ENCODE data around the gene MLLT3. TPM values are rescaled to one million over a fixed set of nuclear protein-coding genes. Genes with fewer than 3 reads are reported as not detected.

Gene MLLT3
- total RNA-seq, 1 experiment from 2014 or later = 24.4 TPM

DNA sequence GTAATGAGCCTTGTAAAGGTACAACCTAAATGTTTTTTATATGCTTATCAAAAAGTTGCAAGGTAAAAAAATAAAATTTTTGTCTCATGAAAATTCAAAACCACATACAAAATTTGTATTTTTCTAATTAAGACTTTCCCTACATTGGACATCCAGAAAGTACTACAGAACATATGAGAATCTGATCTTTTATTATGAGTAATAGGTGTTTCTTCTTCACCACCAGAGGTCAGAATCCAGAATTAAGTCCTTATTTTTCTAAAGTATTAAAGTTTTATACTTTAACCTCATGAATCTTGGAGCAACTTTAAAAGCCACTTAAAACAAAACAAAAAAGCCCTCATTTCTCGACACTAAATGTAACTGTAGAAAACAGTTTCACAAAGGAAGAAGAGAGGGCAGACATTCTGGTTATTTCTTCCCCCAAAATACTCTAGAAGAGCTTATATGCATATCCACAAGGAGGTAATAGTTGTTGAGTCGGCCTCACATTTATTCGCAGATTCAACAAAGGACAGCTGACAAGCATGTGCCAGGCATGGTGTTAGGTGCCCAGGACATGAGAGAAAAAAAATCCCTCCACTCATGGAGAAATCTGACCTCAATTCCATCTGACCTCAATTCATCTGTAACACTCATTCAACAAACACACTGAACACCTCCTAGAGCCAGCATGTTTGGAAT, 69.3 kb downstream of the MLLT3 start:
- BruUV-seq (replicated peaks) = no TSS peak
- Histone ChIP-seq H3K4me3 (ENCODE audit: low read depth, low read length) (no peak overlapping the region), H3K36me3 (ENCODE audit: control insufficient read depth, insufficient read depth, low read length) (no peaks in the 10 kb centered on the region), H3K27me3 (replicated peaks; ENCODE audit: control insufficient read depth, insufficient read depth, low read length) (no peaks in the 10 kb centered on the region), H3K4me1 (peaks cover 36% of the 10 kb centered on the region), H3K9me3 (no peaks in the 10 kb centered on the region)
- no peak overlapping the region for H3K27ac Mint-ChIP-seq (ENCODE audit: unreplicated experiment)
- H3K9me3 Mint-ChIP-seq (ENCODE audit: unreplicated experiment) = no peaks in the 10 kb centered on the region
- peak in 1 of 2 experiments; percentile 2 for TF ChIP-seq CTCF (IDR thresholded peaks at IDR 0.05; ENCODE audit: insufficient read depth in 1 of 2, low read depth in 1 of 2, low read length in 1 of 2, severe bottlenecking in 1 of 2, unreplicated experiment in 1 of 2)
- no peak overlapping the region for H3K4me3 Mint-ChIP-seq (ENCODE audit: unreplicated experiment)
- peaks cover 41% of the 10 kb centered on the region for H3K4me1 Mint-ChIP-seq (ENCODE audit: low read depth, unreplicated experiment)
- H3K36me3 Mint-ChIP-seq (ENCODE audit: insufficient read depth, unreplicated experiment) = no peaks in the 10 kb centered on the region
- ChIA-PET CTCF (interaction anchor here (0.6 to 1.1 kb wide), 2 partner anchors 69 to 269 kb away, joined by 3 to 5 read pairs; partner anchors contain the start of gene MLLT3), POLR2A (no interaction called here)
- intact Hi-C loops (cut with micrococcal nuclease; ENCODE audit: unreplicated experiment) = loop anchor here (1.0 to 2.0 kb wide), 2 partner anchors 58 to 69 kb away; partner anchors contain the start of gene MLLT3
- no peak for DNase-seq
- no peaks in the 10 kb centered on the region for H3K27me3 Mint-ChIP-seq (ENCODE audit: insufficient read depth, unreplicated experiment)

DNA sequence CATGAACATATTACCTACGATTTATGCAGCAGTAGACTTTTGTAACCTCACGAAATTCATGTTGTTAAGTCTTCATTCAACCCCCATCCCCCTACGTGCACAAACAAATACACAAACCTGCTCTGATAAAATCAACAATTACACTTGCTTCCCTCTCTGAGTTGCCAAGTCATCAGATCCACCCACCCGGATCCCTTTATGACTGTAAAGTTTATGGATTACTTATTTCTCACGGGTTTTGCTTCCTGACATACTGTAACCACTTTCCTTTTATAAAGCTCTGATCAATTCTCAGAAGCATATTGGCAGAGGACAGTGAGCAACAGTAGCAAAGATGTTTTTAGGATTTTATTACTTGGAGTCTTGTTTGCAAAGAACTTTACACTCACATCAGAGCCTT, 70.5 kb downstream of the MLLT3 start:
- Histone ChIP-seq H3K27me3 (replicated peaks; ENCODE audit: control insufficient read depth, insufficient read depth, low read length) (no peaks in the 10 kb centered on the region), H3K4me3 (ENCODE audit: low read depth, low read length) (no peak overlapping the region), H3K4me1 (peaks cover 36% of the 10 kb centered on the region), H3K36me3 (ENCODE audit: control insufficient read depth, insufficient read depth, low read length) (no peaks in the 10 kb centered on the region), H3K9me3 (no peaks in the 10 kb centered on the region)
- Mint-ChIP-seq H3K36me3 (ENCODE audit: insufficient read depth, unreplicated experiment) (no peaks in the 10 kb centered on the region), H3K27ac (ENCODE audit: unreplicated experiment) (peak overlapping the region; percentile 77), H3K9me3 (ENCODE audit: unreplicated experiment) (no peaks in the 10 kb centered on the region), H3K4me3 (ENCODE audit: unreplicated experiment) (peak overlapping the region; percentile 54), H3K4me1 (ENCODE audit: low read depth, unreplicated experiment) (peaks cover 41% of the 10 kb centered on the region), H3K27me3 (ENCODE audit: insufficient read depth, unreplicated experiment) (no peaks in the 10 kb centered on the region)
- CTCF ChIA-PET = no interaction called here
- intact Hi-C loops (cut with micrococcal nuclease; ENCODE audit: unreplicated experiment) = loop anchor here (2.0 kb wide), 2 partner anchors 59 to 389 kb away; no protein-coding TSS in a partner anchor
- POLR2A ChIA-PET = no interaction called here
- no peak for TF ChIP-seq CTCF (IDR thresholded peaks at IDR 0.05; ENCODE audit: insufficient read depth in 1 of 2, low read depth in 1 of 2, low read length in 1 of 2, severe bottlenecking in 1 of 2, unreplicated experiment in 1 of 2)
- DNase-seq = peak; percentile 11 to 39
- no TSS peak for BruUV-seq (replicated peaks)

DNA sequence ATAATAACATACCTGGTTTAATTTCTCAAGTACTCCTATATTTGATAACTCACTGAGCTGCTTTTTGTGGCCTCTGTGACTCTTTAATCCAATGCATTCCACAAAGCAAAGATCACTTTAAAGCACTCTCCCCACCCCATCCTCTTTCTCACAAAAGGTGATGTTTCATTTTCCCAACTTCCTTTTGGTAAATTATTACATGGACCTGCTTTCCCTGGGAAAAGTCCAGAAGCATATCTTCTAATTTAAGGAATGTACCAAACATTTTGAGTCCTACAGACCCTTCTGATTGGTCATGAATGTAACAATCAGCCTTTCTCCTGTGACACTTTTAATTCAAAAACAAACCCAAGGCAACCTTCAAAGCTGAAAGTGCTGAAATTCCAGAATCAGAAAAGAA, 71.1 kb downstream of the MLLT3 start:
- H3K4me1 Mint-ChIP-seq (ENCODE audit: low read depth, unreplicated experiment) = peaks cover 41% of the 10 kb centered on the region
- H3K27me3 Mint-ChIP-seq (ENCODE audit: insufficient read depth, unreplicated experiment) = no peaks in the 10 kb centered on the region
- intact Hi-C loops (cut with micrococcal nuclease; ENCODE audit: unreplicated experiment) = loop anchor here (2.0 kb wide), 1 partner anchor 390 kb away; no protein-coding TSS in a partner anchor
- Histone ChIP-seq H3K4me1 (peaks cover 36% of the 10 kb centered on the region), H3K36me3 (ENCODE audit: control insufficient read depth, insufficient read depth, low read length) (no peaks in the 10 kb centered on the region), H3K27me3 (replicated peaks; ENCODE audit: control insufficient read depth, insufficient read depth, low read length) (no peaks in the 10 kb centered on the region), H3K9me3 (no peaks in the 10 kb centered on the region), H3K4me3 (ENCODE audit: low read depth, low read length) (no peak overlapping the region)
- H3K9me3 Mint-ChIP-seq (ENCODE audit: unreplicated experiment) = no peaks in the 10 kb centered on the region
- peak overlapping the region; percentile 54 for H3K4me3 Mint-ChIP-seq (ENCODE audit: unreplicated experiment)
- BruUV-seq (replicated peaks) = no TSS peak
- DNase-seq = peak in 1 of 2 experiments; percentile 10
- TF ChIP-seq CTCF (IDR thresholded peaks at IDR 0.05; ENCODE audit: insufficient read depth in 1 of 2, low read depth in 1 of 2, low read length in 1 of 2, severe bottlenecking in 1 of 2, unreplicated experiment in 1 of 2) = no peak
- ChIA-PET CTCF (no interaction called here), POLR2A (interaction anchor here (1.5 kb wide), 1 partner anchor 71 kb away, joined by 3 read pairs; the partner anchor contains the start of gene MLLT3)
- no peaks in the 10 kb centered on the region for H3K36me3 Mint-ChIP-seq (ENCODE audit: insufficient read depth, unreplicated experiment)
- H3K27ac Mint-ChIP-seq (ENCODE audit: unreplicated experiment) = peak overlapping the region; percentile 77

Measured in Caco-2 (cell line).